ENCODE data around the gene RAB17.

RAB17 gene

GRCh38 chr2:237535385-237536082 is 55.0 kb downstream of the RAB17 start:
- no peak for FAIRE-seq

- no peak for FAIRE-seq
Observed at GRCh38 chr2:237534380-237534779, 56.2 kb downstream of the RAB17 start.

- FAIRE-seq = no peak
Observed at GRCh38 chr2:237533668-237534161, 56.8 kb downstream of the RAB17 start.

GRCh38 chr2:237532160-237532559 is 58.4 kb downstream of the RAB17 start:
- FAIRE-seq = no peak

GRCh38 chr2:237530472-237531433 is 59.8 kb downstream of the RAB17 start:
- no peak for FAIRE-seq

- no peak for FAIRE-seq
Observed at GRCh38 chr2:237529452-237530402, 60.8 kb downstream of the RAB17 start.

GRCh38 chr2:237527766-237528165 is 62.8 kb downstream of the RAB17 start:
- FAIRE-seq = no peak

- FAIRE-seq = no peak
Observed at GRCh38 chr2:237527233-237527632, 63.3 kb downstream of the RAB17 start.

GRCh38 chr2:237525559-237526157 is 64.9 kb downstream of the RAB17 start:
- no peak for FAIRE-seq

- no peak for FAIRE-seq
Observed at GRCh38 chr2:237524631-237525030, 65.9 kb downstream of the RAB17 start.
